Right renal pelvis (tissue), 4 donors: ENCODE data around the gene ANKRD39. TPM values are rescaled to one million over a fixed set of nuclear protein-coding genes. Genes with fewer than 3 reads are reported as not detected.

ENCODE experiments used
- polyA plus RNA-seq, 4 donors: library from polyadenylated mRNA; unstranded; fragments of 120-200 nt; gene quantifications; one replicate each; pipeline ENCODE4 v1.2.1, GENCODE V29; 2013; ENCODE audit not compliant: insufficient read length in 4 of 4

Gene ANKRD39
- polyA plus RNA-seq, 4 donors, result 7.5 to 10.4 (median 8.4) TPM

Other genes starting within 250 kb of the ANKRD39 start
- 10 to 100 TPM; 53.3 to 59.9 (median 54.7) TPM for gene KANSL3, start 219.7 kb downstream of the ANKRD39 start, polyA plus RNA-seq
- 1 to 10 TPM in 3 of 4 donors, under 1 TPM in 1; 0.82 to 1.2 (median 1.1) TPM for gene FER1L5, start 215.3 kb downstream of the ANKRD39 start, polyA plus RNA-seq
- gene LMAN2L, start 118.0 kb downstream of the ANKRD39 start, polyA plus RNA-seq, result 10 to 100 TPM; 49.9 to 55.7 (median 52.3) TPM
- gene CNNM4, start 97.1 kb downstream of the ANKRD39 start, polyA plus RNA-seq, result 10 to 100 TPM; 12.5 to 13.8 (median 13.2) TPM
- 10 to 100 TPM; 29.5 to 40.1 (median 32.7) TPM for gene CNNM3, start 41.7 kb downstream of the ANKRD39 start, polyA plus RNA-seq
- 1 to 10 TPM; 3.8 to 4.7 (median 3.9) TPM for gene ANKRD23, start 14.0 kb downstream of the ANKRD39 start, polyA plus RNA-seq
- 10 to 100 TPM; 36.2 to 43.0 (median 38.0) TPM for gene SEMA4C, start 12.1 kb upstream of the ANKRD39 start, polyA plus RNA-seq
- under 1 TPM; 0.24 to 0.73 (median 0.44) TPM for gene FAM178B, start 128.6 kb upstream of the ANKRD39 start, polyA plus RNA-seq
- 10 to 100 TPM; 20.8 to 27.3 (median 24.2) TPM for gene FAHD2B, start 236.9 kb upstream of the ANKRD39 start, polyA plus RNA-seq